ENCODE results near the gene NPL. TPM values are rescaled to one million over a fixed set of nuclear protein-coding genes. Genes with fewer than 3 reads are reported as not detected.

NPL gene
- total and polyA plus RNA-seq, 9 of the 15 experiments (the other 6 are each of a cell fraction or from before 2014, with no cell fraction given) = 9.9 to 22.3 (median 14.2) TPM

GRCh38 chr1:182867861-182868260 is 78.3 kb downstream of the NPL start (continued):
- TF ChIP-seq MGA (IDR thresholded peaks at IDR 0.05) (no peak), ZNF511 (CRISPR knock-in tag; IDR thresholded peaks at IDR 0.05) (no peak)

All from K562 (cell line).